GM19240 (cell line): ENCODE results near the gene ASTL.

Experiments
- DNase-seq: peaks from one replicate; pipeline ENCODE4 v3.0.0; 2011; ENCODE audit warnings: low spot score; ENCODE audit not compliant: insufficient read length

ASTL gene

GRCh38 chr2:96159084-96159830 lies 21.0 kb upstream of the ASTL start:
- DNase-seq, result no peak

DNA sequence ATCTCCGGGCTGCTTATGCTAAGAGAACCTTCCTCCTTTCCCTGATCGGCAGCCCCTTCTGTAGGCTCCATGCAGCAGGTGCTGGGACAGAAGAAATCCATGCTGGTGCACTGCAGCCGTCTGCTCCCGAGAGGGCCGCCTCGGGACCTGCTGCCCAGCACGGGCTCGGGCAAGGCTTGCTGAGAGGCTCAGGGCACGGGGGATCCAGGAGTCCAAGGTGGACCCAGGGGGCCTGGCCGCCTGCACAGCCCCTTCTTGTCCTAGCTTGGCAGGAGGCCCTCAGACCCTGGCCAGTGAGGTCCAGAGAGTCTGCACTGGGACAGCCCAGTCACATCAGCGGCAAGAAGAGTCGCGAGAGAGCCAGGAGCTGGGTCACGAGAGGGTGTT lies 20.2 kb upstream of the ASTL start:
- DNase-seq, result no peak

- DNase-seq, result no peak
Observed at GRCh38 chr2:96157649-96158553, 19.6 kb upstream of the ASTL start.

- no peak for DNase-seq
Observed at GRCh38 chr2:96156926-96157648, 18.8 kb upstream of the ASTL start.

DNA sequence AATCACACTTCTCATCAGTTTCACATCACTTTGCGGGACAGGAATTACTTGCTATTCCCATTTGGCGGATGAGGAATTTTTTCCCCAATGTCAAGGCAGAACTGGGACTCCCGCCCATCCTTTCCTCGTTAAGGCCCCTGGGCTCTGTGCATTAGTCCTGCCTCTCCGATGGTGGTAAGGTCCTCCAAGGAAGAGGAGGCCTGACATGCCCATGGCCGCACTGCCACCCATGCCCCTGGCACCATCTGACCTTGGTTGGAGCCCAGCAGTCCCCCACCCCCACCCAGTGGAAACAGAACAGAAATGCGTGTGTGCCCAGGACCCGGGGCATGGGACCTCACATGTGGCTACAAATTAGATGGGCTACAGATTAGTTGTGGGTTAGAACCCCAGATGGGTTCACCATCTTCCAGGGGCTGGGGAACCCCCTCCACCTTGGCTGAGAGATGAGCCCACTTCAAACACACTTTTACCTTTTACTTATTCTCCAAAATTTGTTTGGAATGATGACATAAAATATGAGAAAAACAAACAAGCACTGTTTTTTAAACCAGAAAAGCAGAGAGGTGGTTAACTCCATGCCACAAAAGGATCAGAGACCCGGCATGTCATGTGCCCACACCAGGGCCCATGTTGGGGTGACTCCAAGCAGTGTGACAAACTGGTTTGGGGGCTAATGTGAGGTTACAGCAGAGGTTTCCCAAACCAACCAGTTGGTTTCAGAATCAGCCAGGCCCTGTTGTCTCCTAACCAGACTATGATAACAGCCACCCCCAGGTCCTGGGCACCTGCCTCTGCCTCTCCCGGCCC lies 17.9 kb upstream of the ASTL start:
- no peak for DNase-seq

DNA sequence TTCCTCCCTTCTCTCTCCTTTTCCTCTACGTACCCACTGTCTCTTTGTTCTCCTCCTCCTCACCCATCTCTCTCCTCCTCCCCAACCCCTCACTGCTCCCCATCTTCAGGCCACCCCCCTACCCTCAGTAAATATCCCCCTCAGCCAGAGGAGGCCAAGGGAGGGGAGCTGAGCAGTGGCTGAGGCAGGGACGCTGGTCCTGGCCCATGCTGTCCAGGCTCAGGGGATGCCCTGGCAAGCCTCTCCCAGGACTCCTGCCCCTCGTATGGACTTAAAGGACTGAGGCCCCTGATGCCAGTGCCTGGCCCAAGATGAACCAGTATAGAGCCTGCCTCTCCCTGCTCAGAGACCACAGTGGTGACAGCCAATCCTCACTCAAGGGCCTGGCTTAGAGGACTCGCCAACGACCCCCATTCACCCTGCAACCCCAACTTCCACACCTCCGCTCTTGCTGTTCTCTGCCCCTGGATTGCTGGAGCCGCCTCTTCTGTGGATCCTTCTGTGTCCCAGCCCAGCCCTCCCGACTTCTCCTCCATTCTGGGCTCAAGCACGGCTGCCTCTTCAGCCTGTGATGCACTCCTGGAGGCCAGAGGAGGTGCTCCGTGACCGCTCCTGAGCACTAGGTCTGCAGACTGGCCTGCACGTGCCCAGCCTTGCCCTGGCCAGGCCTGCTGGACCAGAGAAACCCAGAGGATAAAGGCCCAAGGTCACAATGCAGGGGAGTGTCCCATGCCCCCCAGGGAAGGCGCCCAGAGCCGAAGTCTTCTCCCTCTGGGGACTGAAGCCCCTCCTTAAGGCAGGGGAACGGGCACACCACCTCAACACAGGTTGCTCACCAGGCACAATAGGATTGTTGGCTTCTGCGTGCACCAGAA lies 16.4 kb upstream of the ASTL start:
- DNase-seq, result no peak

DNA sequence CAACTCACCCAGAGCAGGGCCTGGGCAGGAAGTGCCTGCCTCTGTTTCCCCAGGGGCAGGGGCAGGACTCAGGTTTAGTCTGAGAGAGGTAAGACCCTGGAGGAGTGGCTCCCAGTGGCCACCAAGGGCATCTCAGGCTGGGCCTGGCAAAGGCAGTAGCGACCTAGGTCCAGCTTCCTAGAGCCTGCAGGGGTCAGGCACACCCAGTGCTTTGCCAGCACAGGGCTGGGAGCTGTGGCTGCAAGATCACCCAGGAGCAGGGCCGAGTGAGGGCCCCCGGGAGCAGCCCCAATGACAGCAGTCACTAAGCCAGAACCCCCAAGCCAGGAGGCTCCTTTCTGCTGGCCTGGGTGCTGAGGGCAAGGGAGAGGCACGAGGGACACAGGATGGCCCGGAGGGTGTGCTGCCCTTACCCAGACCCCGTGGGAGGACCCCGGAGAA lies 15.7 kb upstream of the ASTL start:
- no peak for DNase-seq

DNA sequence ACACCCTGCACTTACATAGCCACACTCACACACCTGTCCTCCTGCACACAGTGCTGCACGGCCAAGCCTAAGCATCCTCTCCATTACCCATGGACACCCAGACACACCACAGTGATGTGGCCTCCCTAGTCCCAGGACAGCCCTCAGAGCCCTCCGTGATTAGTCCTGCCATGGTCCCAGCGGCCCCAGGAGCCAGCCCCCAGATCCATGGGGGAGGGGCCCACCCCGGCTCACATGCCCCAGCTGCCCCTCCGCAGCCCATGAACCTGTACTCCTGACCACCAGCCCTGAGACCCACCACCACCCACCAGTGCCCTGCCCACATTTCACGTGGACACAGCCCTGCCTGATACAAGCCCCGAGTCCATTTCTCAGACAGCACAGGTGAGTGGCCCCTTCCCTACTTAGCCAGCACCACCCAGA lies 15.0 kb upstream of the ASTL start:
- no peak for DNase-seq

DNA sequence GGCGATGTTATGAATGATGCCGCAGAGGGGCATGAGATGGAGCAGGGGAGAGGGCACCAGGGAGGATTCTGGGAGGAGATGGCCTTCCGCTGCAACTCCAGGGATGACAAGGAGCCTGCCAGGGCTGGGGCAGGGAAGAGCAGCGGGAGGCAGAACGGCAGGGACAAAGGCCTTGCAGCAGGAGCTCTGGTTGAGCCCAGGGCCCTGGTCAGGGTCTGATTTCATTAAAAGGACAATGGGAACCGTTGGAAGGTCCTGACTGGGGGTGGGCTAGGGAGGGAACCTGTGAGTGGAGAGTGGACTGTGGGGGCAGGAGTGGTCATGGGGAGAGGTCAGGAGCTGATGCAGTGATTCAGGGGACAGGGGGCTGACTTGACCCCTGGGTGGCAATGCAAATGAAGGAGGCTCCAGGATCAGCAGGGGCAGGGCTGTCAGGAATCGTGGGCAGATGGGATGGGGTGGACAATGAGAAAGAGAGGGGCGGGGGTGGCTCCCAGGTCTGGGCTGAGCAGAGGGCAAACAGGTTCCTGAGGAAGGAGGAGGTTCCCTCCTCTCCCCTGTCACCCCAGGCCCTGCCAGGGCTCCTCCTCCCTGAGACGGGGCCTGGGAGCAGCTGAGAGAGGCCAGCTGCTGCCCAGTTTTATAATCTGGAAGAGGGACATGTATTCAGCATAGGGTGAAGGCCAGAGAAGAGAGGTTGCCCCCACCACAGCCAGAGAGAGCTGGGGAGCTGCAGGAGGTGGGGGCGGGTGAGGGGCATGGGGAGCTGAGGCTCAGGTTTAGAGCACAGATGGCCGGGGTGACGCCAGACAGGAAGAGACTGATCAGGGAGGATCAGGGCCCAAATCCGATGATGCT lies 14.2 kb upstream of the ASTL start:
- DNase-seq, result no peak

DNA sequence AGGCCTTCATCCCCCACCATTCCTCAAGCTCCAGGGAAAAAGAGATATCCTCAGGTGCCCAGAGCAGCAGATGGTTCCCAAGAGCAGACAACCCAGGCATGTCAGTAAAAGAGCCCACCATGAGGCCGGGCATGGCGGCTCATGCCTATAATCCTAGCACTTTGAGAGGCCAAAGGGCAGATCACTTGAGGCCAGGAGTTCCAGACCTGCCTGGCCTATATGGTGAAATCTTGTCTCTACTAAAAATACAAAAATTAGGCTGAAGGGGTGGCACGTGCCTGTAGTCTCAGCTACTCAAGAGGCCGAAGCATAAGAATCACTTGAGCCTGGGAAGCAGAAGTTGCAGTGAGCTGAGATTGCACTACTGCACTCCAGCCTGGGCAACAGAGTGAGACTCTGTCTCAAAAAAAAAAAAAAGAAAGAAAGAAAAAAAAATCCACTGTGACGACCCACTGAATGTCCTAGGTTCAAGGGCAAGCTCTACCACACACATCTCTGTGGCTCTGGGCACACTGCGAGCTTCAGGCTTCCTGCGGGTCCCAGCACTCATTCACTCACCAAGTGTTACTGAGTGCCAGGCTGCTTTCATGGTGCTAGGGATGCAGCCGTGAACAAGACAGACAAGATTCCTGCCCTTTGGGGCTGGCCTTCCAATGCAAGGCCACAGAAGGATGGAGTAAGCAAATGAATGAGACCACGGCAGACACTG lies 13.4 kb upstream of the ASTL start:
- no peak for DNase-seq

DNA sequence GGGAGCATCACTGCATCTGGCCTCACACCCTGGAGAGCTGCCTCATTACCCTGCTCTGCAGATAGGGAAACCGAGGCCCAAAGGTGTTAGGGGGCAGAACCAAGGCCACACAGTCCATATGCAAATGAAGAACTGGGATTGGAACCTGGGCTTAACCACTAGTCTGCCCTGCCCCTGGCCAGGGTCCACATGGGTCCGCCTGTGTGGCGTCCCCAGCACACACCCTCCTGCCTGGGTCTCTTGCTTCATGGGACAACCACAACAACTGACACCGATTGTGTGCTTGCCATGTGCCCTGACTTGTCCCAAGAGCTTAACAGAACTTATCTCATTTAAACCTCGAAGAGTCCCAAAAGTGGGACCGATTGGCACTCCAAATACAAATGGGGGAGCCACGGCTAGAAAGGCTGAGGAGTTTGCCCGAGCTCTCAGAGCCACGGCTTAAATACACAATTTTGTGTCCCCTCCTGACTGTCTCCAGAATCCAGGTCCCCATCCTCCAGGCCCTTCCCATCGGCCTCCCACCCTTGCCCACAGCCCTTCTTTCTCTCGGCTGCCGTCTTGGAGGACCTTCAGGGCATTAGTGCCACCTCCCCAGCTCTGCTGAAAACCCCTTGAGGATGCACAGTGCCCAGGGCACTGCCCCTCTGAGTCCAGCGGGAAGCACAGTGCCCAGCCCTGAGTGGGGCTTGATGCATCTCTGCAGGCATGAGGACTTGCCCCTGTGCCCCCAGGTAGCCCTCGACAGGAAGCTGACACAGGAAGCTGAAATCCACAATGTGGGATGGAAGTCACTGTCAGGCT lies 12.7 kb upstream of the ASTL start:
- DNase-seq, result no peak

DNA sequence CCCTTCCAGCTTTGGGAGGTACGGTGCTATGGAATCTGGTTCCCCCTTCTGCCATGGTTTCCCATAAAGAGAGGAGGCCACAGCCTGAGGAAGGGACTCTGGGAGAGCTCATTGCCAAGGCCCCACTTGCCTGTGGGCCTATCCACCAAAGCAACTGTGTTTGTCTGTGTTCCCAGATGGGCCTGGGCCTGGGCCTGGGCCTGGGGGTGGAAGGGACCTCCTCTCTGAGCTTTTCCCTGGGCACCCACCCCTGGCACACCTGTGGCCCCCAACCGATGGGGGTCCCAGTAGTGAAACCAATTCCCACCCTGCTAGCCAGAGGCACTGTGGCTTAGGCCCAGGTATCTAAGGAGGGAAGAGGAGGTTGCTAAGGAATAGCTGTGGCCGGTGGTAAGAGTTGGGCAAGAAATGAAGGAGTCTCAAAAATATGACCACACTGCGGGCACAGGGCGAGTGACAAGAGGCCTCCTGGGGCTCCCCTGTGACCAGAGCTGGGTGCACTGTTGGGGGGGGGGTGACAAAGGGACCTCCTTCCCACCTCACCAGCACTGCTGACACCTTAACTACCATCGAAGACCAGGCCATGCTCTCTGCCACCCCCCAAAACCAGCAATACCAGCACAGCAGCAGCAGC lies 11.8 kb upstream of the ASTL start:
- DNase-seq, result no peak

- DNase-seq, result no peak
Observed at GRCh38 chr2:96148410-96149217, 10.3 kb upstream of the ASTL start.

DNA sequence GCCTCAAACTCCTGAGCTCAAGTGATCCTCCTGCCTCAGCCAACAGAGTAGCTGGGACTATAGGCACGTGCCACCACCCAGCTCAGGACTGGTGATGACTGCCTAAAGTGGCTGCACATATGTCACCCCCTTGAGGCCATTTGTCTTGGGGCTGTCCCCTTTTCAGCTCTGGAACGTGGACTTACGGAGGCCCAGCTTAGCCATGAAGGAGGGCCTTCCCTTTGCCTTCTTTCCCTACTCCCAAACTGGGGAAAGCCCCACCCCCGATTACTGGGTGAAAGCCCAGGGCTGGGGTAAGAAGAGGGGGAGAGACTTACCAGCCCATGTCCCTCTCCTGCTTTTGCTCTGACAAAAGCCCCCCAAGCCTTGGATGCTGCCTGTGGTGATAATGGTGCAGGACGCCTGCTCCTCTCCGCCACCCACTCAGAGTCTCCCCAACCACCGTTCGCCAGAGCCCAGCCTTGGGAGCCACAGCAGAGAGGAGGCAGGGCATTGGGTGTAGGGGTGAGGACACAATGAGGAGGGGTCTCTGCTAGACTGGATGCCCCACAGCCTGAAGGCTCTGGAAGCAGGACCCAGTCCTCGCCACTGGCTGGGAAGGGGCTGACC lies 9.4 kb upstream of the ASTL start:
- DNase-seq, result no peak

DNA sequence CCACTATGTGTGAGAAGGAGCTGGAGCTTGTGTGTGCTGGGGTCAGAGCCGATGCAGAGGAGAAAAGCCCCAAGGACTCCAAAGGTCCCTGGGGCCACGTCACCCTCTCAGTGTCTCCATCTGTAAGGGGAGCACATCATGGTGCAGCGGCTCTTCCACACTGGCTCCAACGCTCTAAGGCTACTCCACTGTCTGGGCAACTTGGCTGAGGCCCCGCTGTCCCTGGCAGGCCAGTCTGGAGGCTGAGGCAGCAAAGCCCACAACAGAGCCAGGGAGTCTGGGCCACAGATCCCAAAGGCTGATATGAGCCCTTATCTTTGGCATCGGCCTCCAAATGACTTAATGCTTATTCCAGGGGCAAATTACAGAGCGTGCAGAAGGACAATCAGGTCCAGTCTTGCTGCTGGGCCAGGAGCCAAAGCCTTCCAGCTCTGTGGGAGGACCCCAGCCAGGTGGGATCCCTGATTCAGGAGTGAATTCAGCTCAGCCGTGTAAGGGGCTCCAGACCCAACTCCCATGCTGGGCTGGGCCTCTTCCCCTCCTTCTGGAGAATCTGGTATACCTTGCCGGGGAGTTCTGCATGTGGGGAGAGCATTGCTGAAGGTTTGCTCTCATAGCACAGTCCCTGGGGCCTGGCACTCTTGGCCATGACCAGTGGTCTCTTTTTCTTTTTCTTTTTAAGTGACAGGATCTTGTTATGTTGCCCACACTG lies 8.7 kb upstream of the ASTL start:
- DNase-seq, result no peak
